Stimulated activated CD8-positive, alpha-beta memory T cell treated with anti-CD3 and anti-CD28 coated beads, Interleukin-2, amount 100 ng/mL, for 1 hour (primary cell): ENCODE results near the gene KCNK7.
A peak's percentile ranks its signal among the peaks of the same experiment; 100 is the strongest.
"Not testable (repeated sequence)": the region's sequence is repeated elsewhere in the genome, so short reads cannot be mapped to it uniquely, and the experiment has no call there.

Experiments
- DNase-seq, 2 donors: peaks; one replicate each; pipeline ENCODE4 v3.0.0-alpha.2; 2020; ENCODE audit warnings: low read depth in 2 of 2

Gene KCNK7

GRCh38 chr11:65574811-65575567, 20.6 kb downstream of the KCNK7 start:
- DNase-seq: no peak

- peak; percentile 64 to 75 for DNase-seq
Observed at GRCh38 chr11:65574109-65574810, 21.3 kb downstream of the KCNK7 start.

DNA sequence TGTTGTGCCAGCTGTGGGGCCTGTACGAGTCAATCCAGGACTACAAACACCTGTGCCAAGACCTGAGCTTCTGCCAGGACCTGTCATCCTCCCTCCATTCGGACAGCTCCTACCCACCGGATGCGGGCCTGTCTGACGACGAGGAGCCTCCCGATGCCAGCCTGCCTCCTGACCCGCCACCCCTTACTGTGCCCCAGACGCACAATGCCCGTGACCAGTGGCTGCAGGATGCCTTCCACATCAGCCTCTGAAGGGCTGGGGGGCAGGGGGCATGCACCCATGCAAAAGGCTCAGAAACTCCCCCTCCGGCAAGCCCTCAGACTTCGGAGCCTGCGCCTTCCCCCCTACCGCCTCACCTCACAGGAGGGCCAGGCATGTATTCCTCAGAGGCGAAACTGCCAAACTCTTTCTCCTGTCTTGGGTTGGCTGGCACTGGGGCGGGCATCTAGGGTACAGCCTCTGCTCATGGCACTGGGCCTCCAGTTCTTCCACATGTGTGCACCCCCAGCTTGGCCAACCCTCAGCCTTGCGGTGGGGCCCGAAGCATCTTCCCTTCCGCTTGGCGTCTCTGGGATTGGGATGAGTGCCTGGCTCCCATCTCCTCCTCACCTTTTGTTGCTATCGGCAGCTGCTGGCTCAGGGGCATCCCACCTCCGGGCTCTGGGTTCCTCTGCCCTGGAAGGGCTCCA, 22.1 kb downstream of the KCNK7 start:
- DNase-seq: no peak

DNA sequence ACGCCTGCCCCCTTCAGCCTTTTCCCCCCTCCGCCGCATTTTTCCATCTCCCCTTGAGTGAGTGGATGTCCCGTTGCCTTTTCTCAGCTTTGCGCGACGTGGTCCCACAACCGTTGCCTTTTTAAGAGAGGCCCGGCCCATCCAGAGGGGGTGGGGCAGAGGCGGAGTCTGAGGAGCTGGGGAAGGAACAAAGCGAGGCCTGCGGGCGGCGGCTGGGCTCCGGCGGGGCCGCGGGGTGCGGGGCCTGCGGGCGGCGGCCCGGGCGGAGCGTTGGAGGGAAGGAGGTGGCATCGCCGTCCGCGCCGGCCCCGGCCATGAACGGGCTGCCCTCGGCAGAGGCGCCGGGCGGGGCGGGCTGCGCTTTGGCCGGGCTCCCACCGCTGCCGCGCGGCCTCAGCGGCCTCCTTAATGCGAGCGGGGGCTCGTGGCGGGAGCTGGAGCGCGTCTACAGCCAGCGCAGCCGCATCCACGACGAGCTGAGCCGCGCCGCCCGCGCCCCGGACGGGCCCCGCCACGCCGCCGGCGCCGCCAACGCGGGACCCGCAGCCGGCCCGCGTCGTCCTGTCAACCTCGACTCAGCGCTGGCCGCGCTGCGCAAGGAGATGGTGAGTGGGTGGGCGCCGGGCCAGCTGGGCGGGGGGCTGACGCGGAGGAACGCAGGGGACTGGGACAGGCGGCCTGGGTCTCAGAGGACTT, 23.1 kb downstream of the KCNK7 start, which contains the start of gene FAM89B:
Gene FAM89B, plus strand, starts transcription at position 183 of the 696 bp plus-strand sequence. Its CDS starts 132 bp downstream, at position 315.
- peak; percentile 73 to 77 for DNase-seq

DNA sequence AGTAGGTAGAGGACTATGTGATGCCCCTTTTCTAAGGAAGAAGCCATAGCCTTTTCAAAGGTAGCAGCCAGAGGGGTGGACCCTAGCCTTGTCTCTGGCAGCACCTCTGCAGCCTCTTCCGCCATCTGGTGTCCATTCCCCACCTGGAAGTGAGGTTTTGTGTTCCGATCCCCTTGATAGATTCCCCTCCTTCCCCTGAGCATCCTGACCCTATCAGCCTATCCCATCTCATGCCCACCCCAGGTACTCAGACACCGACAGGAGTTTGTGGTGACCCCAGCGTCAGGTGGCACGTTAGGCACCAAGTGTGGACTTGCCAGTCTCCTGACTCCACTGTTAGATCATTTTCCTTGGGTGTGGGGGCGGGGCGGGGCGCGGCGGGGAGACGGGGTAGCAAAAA, 23.7 kb downstream of the KCNK7 start:
- no peak for DNase-seq

DNA sequence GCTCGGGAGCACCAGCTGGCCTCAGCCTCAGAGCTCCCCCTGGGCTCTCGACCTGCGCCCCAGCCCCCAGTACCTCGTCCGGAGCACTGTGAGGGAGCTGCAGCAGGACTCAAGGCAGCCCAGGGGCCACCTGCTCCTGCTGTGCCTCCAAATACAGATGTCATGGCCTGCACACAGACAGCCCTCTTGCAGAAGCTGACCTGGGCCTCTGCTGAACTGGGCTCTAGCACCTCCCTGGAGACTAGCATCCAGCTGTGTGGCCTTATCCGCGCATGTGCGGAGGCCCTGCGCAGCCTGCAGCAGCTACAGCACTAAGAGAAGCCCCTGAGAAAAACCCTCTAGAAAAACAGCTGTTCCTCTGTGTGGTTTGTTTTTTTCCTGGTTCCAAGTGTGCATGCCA, 24.2 kb downstream of the KCNK7 start:
- no peak for DNase-seq

DNA sequence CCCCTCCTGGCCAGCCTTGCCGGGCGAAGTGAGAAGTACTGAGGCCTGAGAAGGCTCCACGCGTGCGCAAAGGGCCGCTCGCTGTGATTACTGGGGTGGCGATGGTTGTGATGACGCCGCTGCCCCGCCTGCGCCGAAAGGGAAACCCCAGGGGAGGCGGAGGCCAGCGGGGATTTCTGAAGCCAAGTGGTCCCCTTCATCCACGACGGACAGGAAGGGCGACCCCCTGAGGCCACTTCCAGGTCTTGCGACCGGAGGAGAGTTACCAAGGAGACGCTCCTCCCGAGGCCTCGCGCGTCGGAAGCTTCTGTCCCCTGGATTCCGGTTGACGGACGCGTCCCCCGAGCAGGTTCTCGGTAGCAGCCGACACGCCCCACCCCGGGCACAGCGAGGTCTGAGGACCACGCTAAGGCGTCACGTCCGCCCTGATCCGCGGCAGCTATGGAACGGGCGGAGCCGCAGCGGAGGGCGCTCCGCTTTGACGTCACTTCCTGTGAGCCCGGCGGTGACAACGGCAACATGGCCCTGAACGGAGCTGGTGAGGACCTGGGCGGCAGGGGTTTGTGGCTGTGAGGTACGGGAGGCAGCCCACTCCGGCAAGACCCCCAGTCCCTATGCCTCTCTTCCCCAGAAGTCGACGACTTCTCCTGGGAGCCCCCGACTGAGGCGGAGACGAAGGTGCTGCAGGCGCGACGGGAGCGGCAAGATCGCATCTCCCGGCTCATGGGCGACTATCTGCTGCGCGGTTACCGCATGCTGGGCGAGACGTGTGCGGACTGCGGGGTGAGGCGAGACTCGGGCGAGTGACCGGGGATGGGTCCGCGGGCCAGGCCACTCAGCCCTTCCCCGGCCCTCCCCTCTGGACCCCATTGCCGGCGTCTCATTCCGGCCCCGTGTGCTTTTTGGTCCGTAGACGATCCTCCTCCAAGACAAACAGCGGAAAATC, 25.4 kb downstream of the KCNK7 start, which contains the start of gene ZNRD2:
Gene ZNRD2, plus strand, starts transcription at position 505 of the 946 bp plus-strand sequence. Its CDS starts 15 bp downstream, at position 520.
- DNase-seq: peak; percentile 93 to 97

- DNase-seq: peak in 1 of 2 donors; percentile 52
Observed at GRCh38 chr11:65569164-65569972, 26.2 kb downstream of the KCNK7 start.

DNA sequence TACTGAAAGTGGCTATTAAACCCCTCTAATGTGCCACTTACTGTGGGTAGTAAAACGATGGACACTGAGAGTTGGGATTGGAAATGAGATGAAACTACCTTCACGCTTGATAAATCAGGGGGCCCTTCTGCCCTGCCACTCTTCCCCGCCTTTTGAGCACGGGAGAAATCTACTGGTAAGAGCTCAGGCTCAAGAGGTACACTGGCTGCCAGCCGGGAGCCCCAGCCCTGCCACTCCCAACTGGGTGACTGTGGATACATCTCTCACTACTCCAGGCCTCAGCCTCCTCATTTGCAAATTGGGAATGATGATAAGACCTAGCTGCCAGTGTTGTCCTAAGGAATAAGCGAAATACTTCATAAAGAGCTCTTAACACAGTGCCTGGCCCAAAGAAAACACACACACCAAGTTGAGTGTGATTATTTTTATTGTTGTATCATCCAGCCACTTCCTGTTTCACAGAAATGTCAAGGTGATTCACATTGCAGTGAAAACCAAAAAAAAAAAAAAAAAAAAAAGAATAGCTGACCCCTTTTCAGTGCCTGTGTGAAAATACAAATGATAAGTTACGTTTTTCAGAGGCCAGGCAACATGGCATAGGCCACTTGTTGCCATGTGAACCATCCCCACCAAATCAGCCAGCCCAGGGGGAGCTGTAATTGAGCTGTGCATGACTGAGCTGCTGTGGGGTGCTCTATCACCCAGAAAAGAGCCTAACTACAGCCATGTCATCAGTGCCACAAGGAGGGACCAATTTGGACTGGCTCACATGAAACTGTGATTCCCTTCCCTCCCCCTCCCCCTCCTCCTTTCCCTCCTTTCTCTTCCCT, 29.8 kb downstream of the KCNK7 start:
- no peak for DNase-seq

GRCh38 chr11:65564879-65565559, 30.6 kb downstream of the KCNK7 start:
- DNase-seq: not testable (repeated sequence)

DNA sequence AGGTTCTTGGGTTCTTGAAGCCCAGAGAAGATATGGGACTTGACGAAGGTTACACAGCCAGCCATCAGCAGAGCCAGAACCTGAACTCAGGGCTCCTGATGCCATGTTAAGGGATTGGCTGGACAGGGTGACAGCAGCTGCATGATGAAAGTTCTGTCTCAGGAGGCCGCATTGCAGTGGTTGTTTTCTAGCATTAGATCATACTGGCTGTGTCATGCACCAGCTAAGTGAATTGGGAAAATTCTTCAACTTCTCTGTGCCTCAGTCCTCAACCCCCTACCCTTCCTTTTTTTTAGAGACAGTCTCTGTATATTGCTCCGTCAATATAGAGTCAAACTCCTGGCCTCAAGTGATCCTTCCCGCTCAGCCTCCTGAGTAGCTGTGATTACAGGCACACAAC, 32.0 kb downstream of the KCNK7 start:
- no peak for DNase-seq

DNA sequence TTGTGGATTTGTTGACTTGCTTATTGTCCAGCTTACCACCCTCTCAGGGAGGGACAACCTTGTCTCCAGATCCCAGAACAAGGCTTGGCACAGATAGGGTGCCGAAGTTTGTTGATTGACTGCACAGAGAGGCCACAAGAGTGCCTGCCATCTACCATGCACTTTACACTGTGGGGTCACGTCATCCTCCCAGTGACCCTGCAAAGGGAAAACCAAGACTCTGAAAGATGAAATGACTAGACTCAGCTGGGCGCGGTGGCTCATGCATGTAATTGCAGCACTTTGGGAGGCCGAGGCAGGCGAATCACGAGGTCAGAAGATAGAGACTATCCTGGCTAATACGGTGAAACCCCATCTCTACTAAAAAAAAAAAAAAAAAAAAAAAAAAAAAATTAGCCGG, 32.8 kb downstream of the KCNK7 start:
- no peak for DNase-seq

DNA sequence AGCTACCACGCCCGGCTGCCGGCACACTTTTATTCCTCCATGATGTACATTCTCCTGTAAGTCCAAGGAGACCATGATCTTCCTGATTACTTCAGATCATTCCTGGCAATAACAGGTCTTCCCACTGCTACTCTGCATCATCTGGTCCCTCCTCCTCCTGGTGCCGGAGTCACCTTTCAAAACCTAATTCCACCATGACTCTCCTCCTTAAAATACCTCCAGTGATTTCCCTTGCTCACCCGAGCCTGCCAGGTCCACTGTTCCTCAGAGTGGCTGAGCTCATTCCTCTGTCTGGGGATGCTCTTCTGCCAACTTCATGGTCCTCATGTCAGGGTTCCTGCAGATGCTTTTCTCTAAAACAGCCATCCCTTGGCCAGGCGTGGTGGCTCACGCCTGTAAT, 33.6 kb downstream of the KCNK7 start:
- no peak for DNase-seq

DNA sequence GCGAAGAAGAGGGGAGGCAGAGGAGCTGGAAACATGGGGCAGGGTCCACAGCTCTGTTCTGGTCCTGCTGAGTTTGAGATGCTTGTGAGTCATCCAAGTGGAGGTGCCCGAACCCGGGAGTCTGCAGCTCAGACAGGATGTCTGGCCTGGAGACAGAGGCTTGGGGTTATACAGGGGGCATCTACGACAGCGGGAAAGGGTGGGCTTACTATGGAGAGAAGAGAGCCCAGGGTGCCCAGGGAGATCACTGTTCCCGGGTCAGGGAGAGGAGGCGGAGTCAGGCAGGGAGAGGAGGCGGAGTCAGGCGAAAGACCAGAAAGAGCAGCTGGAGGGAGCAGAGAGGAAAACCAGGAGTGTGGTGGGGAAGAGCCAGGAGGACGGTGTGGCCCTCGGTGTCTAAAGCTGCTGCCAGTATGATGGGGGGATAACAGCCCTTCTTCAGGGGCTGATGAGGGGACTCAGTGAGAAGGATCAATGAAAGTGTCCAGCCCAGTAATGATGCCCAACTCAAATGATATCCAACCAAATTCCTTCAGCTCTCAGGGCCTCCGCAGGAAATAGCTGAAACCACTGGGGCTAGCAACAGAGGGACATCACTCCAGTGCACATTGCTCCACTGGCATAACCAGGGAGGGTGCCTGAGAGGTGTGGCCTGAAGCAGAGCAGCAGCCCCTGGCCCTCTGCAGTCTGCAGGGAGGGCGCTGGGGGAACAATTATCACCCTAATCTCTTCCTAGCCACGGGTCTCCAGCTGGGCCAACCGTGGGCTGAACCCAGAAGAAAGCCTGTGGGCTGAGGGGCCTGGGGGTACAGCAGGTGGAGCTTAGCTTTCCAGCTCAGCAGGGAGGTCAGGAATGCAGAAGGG, 34.8 kb downstream of the KCNK7 start:
- no peak for DNase-seq

- no peak for DNase-seq
Observed at GRCh38 chr11:65559951-65560537, 35.6 kb downstream of the KCNK7 start.

DNA sequence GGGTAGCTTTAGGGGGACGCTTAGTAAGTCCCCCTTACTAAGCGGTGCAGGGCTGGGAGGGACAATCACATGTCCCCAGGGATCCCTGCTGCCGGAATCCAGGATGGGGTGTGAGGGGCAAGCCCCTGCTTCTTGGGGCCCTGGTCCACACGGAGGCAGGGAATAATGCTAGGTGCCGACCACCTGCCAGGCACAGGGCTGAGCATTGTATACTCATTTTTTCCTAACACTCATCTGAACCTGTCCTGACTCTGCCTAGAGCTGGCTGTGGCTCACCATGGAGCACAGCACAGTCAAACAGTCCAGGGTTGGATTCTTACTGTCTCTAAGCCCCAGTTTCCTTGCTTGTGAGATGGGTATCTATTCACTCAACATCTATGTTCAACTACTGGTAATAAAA, 36.1 kb downstream of the KCNK7 start:
- no peak for DNase-seq

DNA sequence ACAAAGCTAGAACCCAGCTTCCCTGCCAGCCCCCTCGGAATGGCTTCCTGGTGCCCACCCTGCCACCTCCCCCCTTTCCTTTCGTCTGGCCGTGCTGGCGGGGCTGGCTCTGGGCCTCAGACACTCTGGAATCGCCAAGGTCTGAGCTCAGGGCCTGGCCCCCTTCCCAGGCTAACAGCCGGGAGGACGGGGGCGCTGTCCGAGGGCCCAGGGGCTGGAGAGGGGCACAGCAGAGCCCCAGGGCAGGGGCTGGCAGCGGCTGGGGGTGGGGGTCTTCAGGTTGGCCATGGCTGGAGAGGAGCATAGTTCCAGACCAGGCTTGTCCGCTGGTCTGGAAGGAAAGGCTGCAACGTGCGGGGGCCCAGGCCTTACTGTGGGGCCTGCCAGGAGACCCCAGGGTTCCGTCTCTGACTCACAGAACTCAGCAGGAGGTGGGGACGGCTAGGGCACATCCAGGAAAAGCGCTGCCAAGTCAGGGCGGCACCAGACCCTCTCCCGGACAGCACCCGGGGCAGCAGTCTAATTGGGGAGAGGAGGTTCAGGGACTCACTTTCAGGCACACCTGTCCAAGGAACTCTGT, 36.6 kb downstream of the KCNK7 start:
- DNase-seq: no peak
